Transverse colon (tissue), 3 donors: ENCODE measurements around the gene KAZN.

Source experiments
- CTCF ChIP-seq, 5 experiments: fragments of 200-600 bp in 3 of 5; fragments of 450-650 bp in 2 of 5; sonication (generic) in 3 of 5; IDR thresholded peaks; 1 replicate in 2 of 5; 2 replicates in 3 of 5; pipeline ENCODE4 v1.5.1; 2016 to 2017; ENCODE audit warnings: antibody characterized with exemption in 5 of 5, inconsistent platforms in 3 of 5, mild to moderate bottlenecking in 2 of 5, moderate library complexity in 1 of 5
- EP300 ChIP-seq: sonication (generic); formaldehyde crosslinking; IDR thresholded peaks from one replicate; pipeline ENCODE4 v1.6.1; 2017; ENCODE audit warnings: antibody characterized with exemption, low read depth

- TF ChIP-seq CTCF (IDR thresholded peaks at IDR 0.05), result no peak
- no peak for TF ChIP-seq EP300
Observed at GRCh38 chr1:14872762-14873161, 274.3 kb downstream of the KAZN start.
